IPS DF 4.7 (cell line): ENCODE measurements around the gene RTTN.

Experiments used
- DNase-seq: peaks from one replicate; pipeline ENCODE4 v3.0.0-alpha.2; 2013; ENCODE audit warnings: low spot score; ENCODE audit errors: extremely low read depth

RTTN gene

GRCh38 chr18:70085641-70086040 lies 119.8 kb downstream of the RTTN start:
- no peak for DNase-seq

DNA sequence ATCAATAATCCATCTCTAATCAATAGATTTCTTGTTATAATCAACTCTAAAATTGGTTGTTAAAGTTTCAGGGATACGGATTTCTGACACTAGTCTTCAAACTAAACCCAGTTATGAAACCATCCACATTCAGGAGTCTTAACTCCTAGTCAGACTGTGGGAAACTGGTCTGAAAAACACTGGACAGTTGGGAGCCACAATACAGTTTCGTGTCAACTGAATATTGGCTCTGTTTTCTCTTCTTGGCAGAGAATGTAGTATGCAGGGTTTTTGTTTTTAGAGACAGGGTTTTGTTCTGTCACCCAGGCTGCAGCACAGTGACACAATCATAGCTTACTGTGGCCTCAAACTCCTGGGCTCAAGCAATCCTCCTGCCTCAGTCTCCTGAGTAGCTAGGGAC lies 123.1 kb downstream of the RTTN start:
- no peak for DNase-seq

GRCh38 chr18:70078106-70078505 lies 127.4 kb downstream of the RTTN start:
- DNase-seq: no peak

DNA sequence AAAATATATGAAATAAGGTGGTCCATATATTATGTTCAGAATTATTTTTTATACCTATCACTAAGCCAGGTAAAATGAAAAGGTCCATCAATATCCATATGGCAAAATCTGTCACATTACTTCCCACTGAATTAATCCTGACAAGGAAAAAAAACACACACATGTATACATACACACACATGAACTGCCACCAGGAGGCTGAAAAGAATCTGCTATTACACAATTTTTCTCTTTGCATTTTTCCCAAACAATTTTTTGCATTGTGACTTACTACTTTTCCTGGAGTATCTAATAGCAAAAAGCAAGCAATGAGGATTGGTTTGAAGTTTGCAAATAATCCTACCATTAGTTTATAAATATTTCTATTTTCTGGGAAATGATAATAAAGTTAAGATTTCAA lies 129.6 kb downstream of the RTTN start:
- DNase-seq: no peak

GRCh38 chr18:70074116-70074515 lies 131.4 kb downstream of the RTTN start:
- DNase-seq: no peak

DNA sequence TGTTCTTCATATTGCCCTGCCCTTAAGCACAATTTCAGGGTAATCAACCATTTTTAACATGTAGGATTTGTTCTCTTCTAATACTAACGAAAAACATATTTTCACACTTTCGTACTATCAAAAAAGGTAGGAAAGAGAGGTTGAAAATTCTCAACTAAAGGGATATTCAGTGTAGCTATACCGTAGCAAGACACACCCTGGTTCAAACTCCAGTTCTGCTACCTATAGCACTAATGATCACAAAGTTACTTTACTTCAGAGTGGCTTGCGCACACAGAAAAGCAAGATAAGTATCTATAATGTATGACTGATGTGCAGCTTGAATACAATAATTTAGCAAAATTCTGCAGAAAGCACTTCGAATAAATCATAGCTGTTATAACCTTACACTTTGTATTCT lies 132.1 kb downstream of the RTTN start:
- DNase-seq: no peak

DNA sequence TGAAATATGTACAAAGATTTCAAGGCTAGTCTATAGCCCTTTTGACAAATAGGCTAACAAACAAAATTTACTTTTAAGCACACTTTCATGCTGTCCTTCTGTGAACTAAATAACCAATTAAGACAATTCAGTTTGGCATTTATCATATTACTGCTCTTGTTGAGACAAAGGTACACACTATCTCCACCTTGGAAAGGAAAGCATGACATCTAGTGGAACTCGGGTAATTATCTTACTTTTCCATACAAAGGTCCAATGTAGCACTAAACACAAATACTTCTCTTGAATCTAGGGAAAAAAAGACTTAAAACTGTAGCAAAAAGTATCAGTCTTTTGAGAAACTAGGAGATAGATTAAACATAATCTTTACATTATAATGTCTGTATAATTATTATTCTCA lies 132.8 kb downstream of the RTTN start:
- DNase-seq: no peak

GRCh38 chr18:70069965-70070364 lies 135.5 kb downstream of the RTTN start:
- DNase-seq: no peak

GRCh38 chr18:70069382-70069781 lies 136.1 kb downstream of the RTTN start:
- no peak for DNase-seq

- no peak for DNase-seq
These were observed 136.5 kb downstream of the RTTN start for GRCh38 chr18:70068981-70069380.

DNA sequence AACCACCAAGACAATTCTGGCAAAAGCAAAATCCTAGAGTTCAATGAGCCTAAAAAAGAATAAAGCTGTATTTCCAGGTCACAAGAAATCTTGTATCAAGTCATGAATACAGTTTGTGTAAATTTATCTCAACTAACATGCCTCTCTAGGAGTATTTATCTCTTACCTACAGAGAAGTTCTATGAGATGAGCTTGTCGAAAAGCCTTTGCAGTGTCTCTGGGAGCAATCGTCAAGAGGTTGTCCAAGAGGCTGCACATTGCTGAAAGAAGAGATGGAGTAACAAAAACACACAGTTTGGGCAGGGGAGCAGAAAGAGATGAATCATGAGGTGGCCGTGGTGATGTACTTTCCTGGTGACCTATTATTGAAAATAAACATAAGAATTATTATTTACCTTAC lies 145.8 kb downstream of the RTTN start:
- no peak for DNase-seq

GRCh38 chr18:70058916-70059315 lies 146.6 kb downstream of the RTTN start:
- no peak for DNase-seq

- DNase-seq: no peak
These were observed 157.4 kb downstream of the RTTN start for GRCh38 chr18:70047931-70048603.

GRCh38 chr18:70046796-70047195 lies 158.7 kb downstream of the RTTN start:
- no peak for DNase-seq

GRCh38 chr18:70046207-70046606 lies 159.3 kb downstream of the RTTN start:
- DNase-seq: no peak

- no peak for DNase-seq
These were observed 160.9 kb downstream of the RTTN start for GRCh38 chr18:70044632-70045031.

DNA sequence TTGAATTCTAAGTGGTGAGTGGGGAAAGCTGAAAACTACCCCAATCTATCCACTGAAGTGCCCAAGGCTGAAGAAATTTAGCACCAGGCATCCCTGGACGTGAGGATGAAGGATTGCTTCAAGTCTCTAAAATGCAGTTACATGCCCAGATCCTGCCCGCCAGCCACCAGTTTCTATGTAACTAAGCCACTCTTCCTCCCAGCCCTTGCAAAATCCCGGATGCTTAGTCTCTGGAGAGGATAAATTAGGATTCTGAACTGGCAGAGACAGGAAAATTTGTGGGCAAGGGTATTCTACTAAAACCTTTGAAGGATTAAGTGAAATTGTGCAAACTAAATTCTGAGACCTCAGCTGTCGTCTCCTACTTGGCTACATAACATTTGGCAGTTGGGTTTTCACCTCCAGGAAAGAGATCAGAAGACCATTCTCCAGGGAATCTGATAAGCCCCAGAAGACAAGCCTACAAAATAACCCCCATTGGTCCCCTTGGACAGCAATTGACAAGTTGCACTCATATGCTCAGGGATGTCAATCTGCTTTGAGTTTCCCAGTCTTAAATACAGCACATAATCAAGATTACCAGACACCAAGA lies 163.9 kb downstream of the RTTN start:
- no peak for DNase-seq

DNA sequence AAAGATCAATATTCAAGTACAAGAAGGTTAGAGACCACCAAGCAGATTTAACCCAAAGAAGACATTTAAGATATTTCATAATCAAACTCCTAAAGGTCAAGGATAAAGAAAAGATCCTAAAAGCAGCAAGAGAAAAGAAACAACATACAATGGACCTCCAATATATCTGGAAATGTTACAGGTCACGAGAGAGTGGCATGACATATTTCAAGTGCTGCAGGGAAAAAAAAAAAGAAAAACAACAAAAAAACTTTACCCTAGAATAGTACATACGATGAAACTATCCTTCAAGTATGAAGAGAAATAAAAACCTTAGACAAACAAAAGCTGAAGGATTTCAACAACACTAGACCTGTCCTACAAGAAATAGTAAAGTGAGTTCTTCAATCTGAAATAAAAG lies 166.3 kb downstream of the RTTN start:
- DNase-seq: no peak

- no peak for DNase-seq
These were observed 167.9 kb downstream of the RTTN start for GRCh38 chr18:70037431-70038061.

- no peak for DNase-seq
These were observed 168.6 kb downstream of the RTTN start for GRCh38 chr18:70036771-70037347.

GRCh38 chr18:70036168-70036567 lies 169.3 kb downstream of the RTTN start:
- DNase-seq: no peak

DNA sequence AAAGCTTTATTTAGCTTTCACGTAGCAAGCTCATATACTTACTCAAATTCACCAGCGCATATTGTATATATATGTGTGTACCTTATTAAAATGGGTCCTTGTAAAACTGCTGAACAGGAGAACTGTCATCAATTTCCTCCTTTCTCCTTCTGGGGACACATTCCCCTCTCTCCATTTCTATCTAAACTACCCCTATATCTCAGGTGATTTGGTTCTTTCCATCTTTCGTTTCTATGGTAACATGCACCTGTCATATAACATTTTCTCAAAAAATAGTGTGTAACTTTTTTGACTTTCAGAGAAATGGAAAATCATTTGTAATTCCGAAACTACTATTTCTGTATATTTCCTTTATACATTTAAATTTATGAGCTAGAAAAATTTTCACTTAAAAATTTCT lies 174.3 kb downstream of the RTTN start:
- no peak for DNase-seq

- no peak for DNase-seq
These were observed 174.8 kb downstream of the RTTN start for GRCh38 chr18:70030728-70031127.
